Esophagus muscularis mucosa (tissue), 4 donors: Measurements from ENCODE around the gene SYT17. TPM values are rescaled to one million over a fixed set of nuclear protein-coding genes. Genes with fewer than 3 reads are reported as not detected.

Experiments
- DNase-seq: peaks from one replicate; pipeline ENCODE4 v3.0.0-alpha.2; 2017; ENCODE audit errors: extremely low spot score
- H3K27ac ChIP-seq, 4 donors: fragments of 200-600 bp; sonication (generic); replicated peaks in 1 of 4; 1 replicate in 3 of 4; 2 replicates in 1 of 4; pipeline ENCODE4 v1.5.1; 2016 to 2019; ENCODE audit warnings: mild to moderate bottlenecking in 1 of 4
- H3K27me3 ChIP-seq, 4 donors: fragments of 200-600 bp; sonication (generic); one replicate each; pipeline versions ENCODE4 v1.5.1 to v1.6.0; 2016 to 2019
- H3K36me3 ChIP-seq, 4 donors: fragments of 200-600 bp; sonication (generic); one replicate each; pipeline ENCODE4 v1.5.1; 2016 to 2019
- H3K4me1 ChIP-seq, 4 donors: fragments of 200-600 bp; sonication (generic); one replicate each; pipeline ENCODE4 v1.5.1; 2016 to 2019
- H3K4me3 ChIP-seq, 4 donors: fragments of 200-600 bp; sonication (generic); 1 replicate in 2 of 4; 2 replicates in 2 of 4; pipeline ENCODE4 v1.5.1; 2016 to 2019; ENCODE audit warnings: mild to moderate bottlenecking in 4 of 4, moderate library complexity in 1 of 4
- H3K9me3 ChIP-seq, 4 donors: fragments of 200-600 bp; sonication (generic); 1 replicate in 3 of 4; 2 replicates in 1 of 4; pipeline ENCODE4 v1.5.1; 2016 to 2019
- CTCF ChIP-seq, 3 experiments: fragments of 200-600 bp in 2 of 3; fragments of 450-650 bp in 1 of 3; sonication (generic) in 2 of 3; IDR thresholded peaks; one replicate each; pipeline ENCODE4 v1.5.1; 2017 to 2019; ENCODE audit warnings: antibody characterized with exemption in 3 of 3, mild to moderate bottlenecking in 2 of 3, moderate library complexity in 1 of 3
- EP300 ChIP-seq: sonication (generic); formaldehyde crosslinking; IDR thresholded peaks from one replicate; pipeline ENCODE4 v1.6.1; 2017; ENCODE audit warnings: antibody characterized with exemption
- POLR2A ChIP-seq: fragments of 450-650 bp; IDR thresholded peaks from one replicate; pipeline ENCODE4 v1.6.1; 2017; ENCODE audit warnings: antibody characterized with exemption, moderate library complexity, mild to moderate bottlenecking, low read depth
- POLR2AphosphoS5 ChIP-seq, 2 donors: sonication (generic); formaldehyde crosslinking; IDR thresholded peaks; one replicate each; pipeline ENCODE4 v1.6.1; 2017; ENCODE audit warnings: antibody characterized with exemption in 2 of 2
- WGBS: methylation state at CpG from one replicate; pipeline ENCODE4 v1.1.5; 2018; 5-methylcytosine and 5-hydroxymethylcytosine counted together
- intact Hi-C: fragments of 100-400 bp; cut with DNase I; formaldehyde crosslinking; loops from one replicate; pipeline ENCODE4 v1.15.1; 2023
- total RNA-seq, 4 donors: library from RNA; depleted of rRNA; stranded (reverse); fragments of >200 nt; gene quantifications; one replicate each; pipeline versions ENCODE4 v1.1.0 to v1.2.1, GENCODE V29; 2016

Gene SYT17
- total RNA-seq, 4 donors from 2014 or later: 5.0 to 8.7 (median 6.2) TPM

DNA sequence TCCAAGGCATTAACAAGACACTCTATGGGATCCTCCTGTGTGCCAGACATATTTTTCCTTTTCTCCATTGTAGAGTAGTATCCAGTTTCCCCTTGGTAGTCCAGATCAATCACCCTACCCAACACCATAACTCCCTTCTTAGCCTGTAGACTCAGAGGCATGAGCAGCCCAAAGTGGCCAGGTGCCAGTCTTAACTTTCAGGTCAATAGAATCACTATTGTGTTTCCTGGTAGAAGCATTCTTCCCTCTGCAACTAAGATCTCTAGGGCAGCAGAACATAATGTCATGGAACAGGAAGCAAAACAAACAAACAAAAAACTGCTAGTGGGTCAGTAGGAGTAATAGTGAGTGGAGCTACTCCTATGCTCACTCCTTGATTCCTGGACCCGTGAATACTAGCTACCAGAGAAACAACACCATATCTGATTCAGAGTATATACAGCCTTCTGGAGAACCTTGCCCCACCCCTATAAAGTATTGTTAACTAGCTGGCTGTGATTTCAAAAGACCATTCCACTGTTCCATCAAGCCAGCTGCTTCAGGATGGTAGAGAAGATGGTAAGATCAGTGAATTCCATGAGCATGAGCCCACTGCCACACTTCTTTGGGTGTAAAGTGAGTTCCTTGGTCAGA lies 106.2 kb downstream of the SYT17 start:
- Histone ChIP-seq H3K27ac (no peak overlapping the region), H3K27me3 (no peaks in the 10 kb centered on the region), H3K9me3 (no peaks in the 10 kb centered on the region), H3K4me1 (no peaks in the 10 kb centered on the region), H3K4me3 (no peak overlapping the region), H3K36me3 (no peaks in the 10 kb centered on the region)
- WGBS: 88% methylated on average over 1 of the region's 1 CpG
- no peak for TF ChIP-seq POLR2AphosphoS5 (IDR thresholded peaks at IDR 0.05)
- no peak for TF ChIP-seq EP300
- no peak for TF ChIP-seq POLR2A
- no peak for TF ChIP-seq CTCF (IDR thresholded peaks at IDR 0.05)
- intact Hi-C loops: no loop called here
- no peak for DNase-seq

DNA sequence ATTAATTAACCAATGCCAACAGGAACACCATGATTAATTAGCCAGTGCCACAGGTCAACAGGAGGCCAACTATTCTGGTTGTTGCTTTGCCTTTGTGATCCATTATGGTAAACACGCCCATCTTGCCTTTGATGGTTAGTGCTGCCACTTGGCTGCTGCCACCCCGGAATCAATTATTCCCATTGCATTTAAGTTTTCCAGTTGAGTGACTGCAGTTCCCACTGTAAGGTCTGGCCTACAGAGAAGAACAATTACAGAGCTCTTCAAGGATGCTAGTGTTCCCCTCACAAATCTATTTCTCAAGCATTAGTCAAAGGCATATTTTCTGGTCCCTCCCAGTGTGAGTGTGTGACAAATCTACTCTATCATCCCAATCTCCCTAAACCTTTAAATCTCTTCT lies 110.4 kb downstream of the SYT17 start:
- Histone ChIP-seq H3K4me1 (peaks cover 0 to 2% (median under 1%) of the 10 kb centered on the region in 4 donors), H3K4me3 (no peak overlapping the region), H3K9me3 (no peaks in the 10 kb centered on the region), H3K27me3 (no peaks in the 10 kb centered on the region), H3K36me3 (no peaks in the 10 kb centered on the region), H3K27ac (no peak overlapping the region)
- DNase-seq: no peak
- intact Hi-C loops: no loop called here
- WGBS: 72% methylated on average over 2 of the region's 2 CpGs
- TF ChIP-seq EP300 (no peak), POLR2AphosphoS5 (IDR thresholded peaks at IDR 0.05) (no peak), POLR2A (no peak), CTCF (IDR thresholded peaks at IDR 0.05) (no peak)

DNA sequence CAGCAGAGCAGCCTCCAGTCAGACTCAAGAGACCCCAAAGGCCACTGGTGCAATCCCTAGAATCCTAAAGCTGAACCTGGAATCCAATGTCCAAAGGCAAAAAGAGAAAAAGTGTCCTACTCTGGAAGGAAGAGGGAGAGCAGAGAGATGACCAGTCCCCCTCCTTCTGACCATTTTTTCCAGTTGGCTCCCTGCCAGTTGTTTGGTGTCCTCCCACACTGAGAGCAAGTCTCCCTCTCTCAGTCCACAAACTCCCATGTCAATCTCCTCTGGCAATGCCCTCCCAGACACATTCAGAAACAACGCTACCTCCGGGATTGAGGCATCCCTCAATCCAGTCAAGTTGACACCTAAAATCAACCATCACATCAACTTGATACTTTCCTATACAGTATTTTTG lies 113.2 kb downstream of the SYT17 start:
- TF ChIP-seq POLR2AphosphoS5 (IDR thresholded peaks at IDR 0.05) (no peak), EP300 (no peak), POLR2A (no peak), CTCF (IDR thresholded peaks at IDR 0.05) (no peak)
- WGBS: 100% methylated on average over 2 of the region's 2 CpGs
- no peaks in the 10 kb centered on the region for H3K27me3 ChIP-seq
- no peaks in the 10 kb centered on the region for H3K36me3 ChIP-seq
- no peak overlapping the region for H3K27ac ChIP-seq
- no peak overlapping the region for H3K4me3 ChIP-seq
- no peak for DNase-seq
- intact Hi-C loops: no loop called here
- H3K4me1 ChIP-seq: peaks cover 0 to 8% (median 7%) of the 10 kb centered on the region in 4 donors
- H3K9me3 ChIP-seq: no peaks in the 10 kb centered on the region

DNA sequence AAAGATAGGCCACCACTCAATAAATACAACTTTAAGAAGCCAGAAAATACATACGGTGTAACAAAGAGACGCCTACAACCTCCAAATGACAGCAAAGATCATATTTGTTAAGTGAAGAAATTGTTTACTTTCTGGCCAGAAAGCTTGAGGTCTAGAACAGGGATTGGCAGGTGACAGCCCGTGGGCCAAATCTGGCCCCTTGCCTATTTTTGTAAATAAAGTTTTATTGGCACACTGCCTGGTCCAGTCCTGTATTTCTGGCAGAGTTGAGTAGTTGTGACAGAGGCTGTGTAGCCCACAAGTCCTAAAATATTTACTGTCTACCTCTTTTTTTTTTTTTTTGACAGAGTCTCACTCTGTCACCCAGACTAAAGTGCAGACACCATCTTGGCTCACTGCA lies 114.1 kb downstream of the SYT17 start:
- WGBS: 88% methylated on average over 3 of the region's 3 CpGs

More for the DNA sequence above, 114.1 kb downstream of the SYT17 start:
- no peaks in the 10 kb centered on the region for H3K27me3 ChIP-seq
- H3K4me1 ChIP-seq: peaks cover 0 to 8% (median 7%) of the 10 kb centered on the region in 4 donors
- no peaks in the 10 kb centered on the region for H3K36me3 ChIP-seq
- H3K27ac ChIP-seq: no peak overlapping the region
- no peak overlapping the region for H3K4me3 ChIP-seq
- H3K9me3 ChIP-seq: no peaks in the 10 kb centered on the region
- TF ChIP-seq EP300 (no peak), POLR2A (no peak), CTCF (IDR thresholded peaks at IDR 0.05) (no peak), POLR2AphosphoS5 (IDR thresholded peaks at IDR 0.05) (no peak)
- DNase-seq: no peak
- intact Hi-C loops: no loop called here
